Activated CD8-positive, alpha-beta memory T cell treated with anti-CD3 and anti-CD28 coated beads, Interleukin-2, amount 10 ng/mL, durations not matched to agents 7 days and 5 days (primary cell): ENCODE results near the gene CWC27. TPM values are rescaled to one million over a fixed set of nuclear protein-coding genes. Genes with fewer than 3 reads are reported as not detected.
"Not testable (repeated sequence)": the region's sequence is repeated elsewhere in the genome, so short reads cannot be mapped to it uniquely, and the experiment has no call there.

Experiments
- ATAC-seq: fragments of 150-1000 bp; cut with Tn5 transposase; one replicate; pipeline ENCODE4 v1.10.0; 2021; ENCODE audit warnings: moderate library complexity
- CTCF ChIA-PET: fragments of 350-600 bp; sonication (Branson Sonifier 250); formaldehyde crosslinking; loops from one replicate; lab custom pipeline; 2021; ENCODE audit warnings: antibody characterized with exemption; lab: Charles Lee
- DNase-seq: peaks from one replicate; pipeline ENCODE4 v3.0.0-alpha.2; 2020
- H3K27ac Mint-ChIP-seq: one replicate; pipeline ENCODE4 v1.8.0; 2021; ENCODE audit warnings: mild to moderate bottlenecking, mixed read lengths
- H3K27me3 Mint-ChIP-seq: one replicate; pipeline ENCODE4 v1.8.0; 2021; ENCODE audit warnings: mixed read lengths
- H3K36me3 Mint-ChIP-seq: one replicate; pipeline ENCODE4 v1.8.0; 2021; ENCODE audit warnings: mild to moderate bottlenecking, mixed read lengths
- H3K4me1 Mint-ChIP-seq: one replicate; pipeline ENCODE4 v1.8.0; 2021; ENCODE audit warnings: mixed read lengths
- H3K4me3 Mint-ChIP-seq: one replicate; pipeline ENCODE4 v1.8.0; 2021; ENCODE audit warnings: mild to moderate bottlenecking, moderate library complexity, mixed read lengths
- H3K9me3 Mint-ChIP-seq: one replicate; pipeline ENCODE4 v1.8.0; 2022; ENCODE audit warnings: low read depth, mixed read lengths
- total RNA-seq, 2 experiments: library from RNA; stranded (reverse); gene quantifications; one replicate each; pipeline ENCODE4 v1.2.3, GENCODE V29; 2021

Gene CWC27
- total RNA-seq, 2 experiments from 2014 or later = 24.2 to 27.0 TPM

DNA sequence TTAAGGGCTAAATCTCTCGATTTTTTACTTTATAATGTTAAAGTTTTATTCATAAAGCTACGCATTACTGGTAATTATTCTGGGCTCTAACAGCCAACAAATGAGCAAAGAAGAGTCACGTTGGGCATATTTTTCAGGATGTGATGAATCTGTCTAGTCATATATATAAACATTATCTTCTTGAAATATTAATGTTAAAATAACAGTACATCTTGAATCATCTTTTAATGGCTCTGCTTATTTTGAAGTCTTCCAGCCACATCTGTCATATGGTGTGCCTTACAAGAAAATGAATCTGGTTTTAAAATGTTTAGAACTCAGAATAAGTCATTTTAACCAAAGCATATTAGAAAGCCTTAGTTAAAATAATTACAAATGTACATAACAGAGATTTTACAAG is 96.9 kb downstream of the CWC27 start:
- Mint-ChIP-seq H3K27me3 (no peaks in the 10 kb centered on the region), H3K4me3 (no peak overlapping the region), H3K9me3 (no peaks in the 10 kb centered on the region), H3K27ac (no peak overlapping the region), H3K4me1 (peaks cover 5% of the 10 kb centered on the region), H3K36me3 (no peaks in the 10 kb centered on the region)
- ATAC-seq = no peak
- CTCF ChIA-PET = no interaction called here
- no peak for DNase-seq

DNA sequence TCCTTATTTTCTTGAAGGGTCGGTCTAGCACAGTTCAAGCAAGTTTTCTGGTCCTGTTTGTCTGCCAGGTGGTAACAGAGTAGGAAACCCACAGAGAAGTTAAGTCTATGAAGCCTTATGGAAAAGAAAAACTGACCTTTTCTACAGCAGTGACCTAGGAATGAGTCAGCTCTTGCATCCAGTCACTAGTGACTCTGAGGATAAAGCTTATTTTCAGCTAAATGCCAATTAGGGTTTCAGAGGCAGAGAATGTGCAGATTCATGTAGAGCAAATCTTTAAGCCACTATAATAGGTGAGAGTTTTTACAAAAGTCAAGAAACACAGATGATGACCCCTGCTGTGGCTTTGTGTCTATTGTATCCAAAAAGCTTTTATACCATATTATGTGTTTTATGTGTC is 100.7 kb downstream of the CWC27 start:
- no peaks in the 10 kb centered on the region for H3K27me3 Mint-ChIP-seq
- CTCF ChIA-PET = no interaction called here

DNA sequence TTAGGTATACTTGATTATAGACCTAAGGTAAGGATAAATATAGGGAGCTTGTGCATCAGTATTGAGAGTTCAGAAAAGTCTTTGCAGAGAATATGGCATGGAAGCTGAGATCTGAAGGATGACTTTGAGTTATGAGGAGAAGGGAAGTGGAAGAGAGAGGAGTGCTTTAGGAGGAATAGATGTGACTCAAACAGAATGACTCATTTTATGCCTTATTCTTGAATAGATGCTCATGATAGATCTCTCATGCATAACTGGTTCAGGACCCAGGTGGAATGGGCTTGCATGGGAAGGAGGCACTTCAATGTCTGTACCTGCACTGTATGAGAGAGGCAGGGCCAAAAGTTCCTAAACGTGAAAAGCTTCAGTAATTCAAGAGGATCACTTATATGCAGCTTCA is 103.3 kb downstream of the CWC27 start:
- ATAC-seq (no peak), DNase-seq (no peak)
- H3K36me3 Mint-ChIP-seq = peaks cover under 1% of the 10 kb centered on the region
- CTCF ChIA-PET = no interaction called here
- no peak overlapping the region for H3K27ac Mint-ChIP-seq
- H3K4me1 Mint-ChIP-seq = no peaks in the 10 kb centered on the region
- no peaks in the 10 kb centered on the region for H3K27me3 Mint-ChIP-seq
- H3K9me3 Mint-ChIP-seq = no peaks in the 10 kb centered on the region
- no peak overlapping the region for H3K4me3 Mint-ChIP-seq

More for the DNA sequence above, 100.7 kb downstream of the CWC27 start:
- DNase-seq = no peak
- no peak overlapping the region for H3K4me3 Mint-ChIP-seq
- H3K9me3 Mint-ChIP-seq = no peaks in the 10 kb centered on the region
- no peak overlapping the region for H3K27ac Mint-ChIP-seq
- H3K4me1 Mint-ChIP-seq = peaks cover 5% of the 10 kb centered on the region
- ATAC-seq = no peak
- H3K36me3 Mint-ChIP-seq = no peaks in the 10 kb centered on the region

DNA sequence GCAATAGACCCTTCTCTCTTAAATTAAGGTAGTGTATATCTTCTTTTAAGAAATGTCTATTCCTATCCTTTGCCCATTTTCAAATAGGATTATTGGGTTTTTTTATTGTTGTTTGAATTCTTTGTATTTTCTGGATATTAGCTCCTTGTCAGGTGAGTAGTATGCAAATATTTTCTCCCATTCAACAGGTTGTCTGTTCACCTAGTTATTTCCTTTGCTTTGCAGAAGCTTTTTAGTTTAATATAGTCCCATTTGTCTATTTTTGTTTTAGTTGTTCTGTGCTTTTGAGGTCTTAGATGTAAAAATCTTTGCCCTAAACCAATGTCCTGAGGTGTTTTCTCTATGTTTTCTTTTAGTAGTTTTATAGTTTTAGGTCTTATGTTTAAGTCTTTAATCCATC is 104.7 kb downstream of the CWC27 start:
- no peak for DNase-seq
- no peaks in the 10 kb centered on the region for H3K4me1 Mint-ChIP-seq
- no peak overlapping the region for H3K4me3 Mint-ChIP-seq
- no peak for ATAC-seq
- CTCF ChIA-PET = no interaction called here
- H3K27ac Mint-ChIP-seq = no peak overlapping the region
- H3K27me3 Mint-ChIP-seq = no peaks in the 10 kb centered on the region
- no peaks in the 10 kb centered on the region for H3K9me3 Mint-ChIP-seq
- H3K36me3 Mint-ChIP-seq = peaks cover 4% of the 10 kb centered on the region

DNA sequence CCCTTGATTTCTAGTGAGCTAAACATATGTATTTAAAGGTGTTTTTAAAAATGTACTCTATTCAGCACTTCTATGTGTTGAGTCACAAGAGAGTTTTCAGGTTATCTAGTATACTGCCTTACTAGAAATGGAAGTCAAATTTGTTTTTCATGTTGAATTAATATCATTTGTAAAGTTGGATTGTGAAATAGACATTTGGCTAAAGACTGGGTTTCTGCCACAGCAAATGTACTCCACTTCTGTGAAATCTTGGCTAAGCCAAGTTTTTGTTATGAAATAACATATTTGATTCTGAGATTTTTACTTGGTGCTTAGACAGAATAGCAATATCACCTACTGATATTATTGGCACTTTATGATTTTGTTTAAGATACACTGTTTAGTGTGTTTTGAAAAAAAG is 106.0 kb downstream of the CWC27 start:
- ATAC-seq = no peak
- no peaks in the 10 kb centered on the region for H3K27me3 Mint-ChIP-seq
- no peak overlapping the region for H3K27ac Mint-ChIP-seq
- H3K4me1 Mint-ChIP-seq = no peaks in the 10 kb centered on the region
- H3K4me3 Mint-ChIP-seq = no peak overlapping the region
- CTCF ChIA-PET = no interaction called here
- no peaks in the 10 kb centered on the region for H3K9me3 Mint-ChIP-seq
- H3K36me3 Mint-ChIP-seq = peaks cover 4% of the 10 kb centered on the region
- no peak for DNase-seq

DNA sequence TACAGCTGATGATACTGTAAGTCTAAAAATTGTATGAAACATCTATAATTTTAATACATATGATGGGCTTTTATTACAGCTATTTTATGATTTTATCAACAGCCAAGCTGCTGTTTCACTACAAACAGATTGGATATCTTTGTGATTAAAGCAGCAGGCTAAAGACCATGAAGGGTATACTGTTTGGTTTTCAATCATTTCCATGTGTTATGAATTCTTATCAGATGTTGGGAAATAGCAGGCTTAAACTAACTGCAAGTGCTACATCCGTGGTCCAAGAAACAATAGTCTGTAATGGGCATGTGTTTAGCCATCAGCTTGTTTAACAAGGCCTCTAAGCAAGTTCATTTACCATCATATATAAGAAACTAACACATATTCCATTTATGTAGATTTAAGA is 107.5 kb downstream of the CWC27 start:
- Mint-ChIP-seq H3K4me3 (no peak overlapping the region), H3K27me3 (no peaks in the 10 kb centered on the region), H3K27ac (no peak overlapping the region), H3K36me3 (peaks cover 6% of the 10 kb centered on the region), H3K4me1 (no peaks in the 10 kb centered on the region), H3K9me3 (no peaks in the 10 kb centered on the region)
- ATAC-seq = no peak
- DNase-seq = no peak
- CTCF ChIA-PET = no interaction called here

DNA sequence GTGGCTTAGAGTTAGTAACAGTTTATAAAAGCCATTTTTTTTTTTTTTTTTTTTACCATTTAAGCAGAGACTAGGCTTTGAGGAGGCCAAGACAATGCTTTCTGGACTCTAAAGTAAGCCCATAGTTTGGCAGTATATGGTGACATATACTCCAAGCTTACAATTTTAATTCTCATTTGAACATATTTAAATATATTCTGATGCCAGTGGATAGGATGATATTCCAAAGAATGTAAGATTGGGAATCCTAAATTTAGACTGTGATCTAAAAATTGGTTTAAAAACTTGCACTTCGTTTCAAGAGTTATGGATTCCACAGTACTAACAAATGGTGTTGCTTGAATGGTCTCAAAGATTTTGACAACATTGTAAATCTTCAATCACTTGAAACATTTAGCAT is 112.1 kb downstream of the CWC27 start:
- Mint-ChIP-seq H3K9me3 (peaks cover 2% of the 10 kb centered on the region), H3K4me3 (no peak overlapping the region), H3K4me1 (no peaks in the 10 kb centered on the region), H3K27me3 (no peaks in the 10 kb centered on the region), H3K36me3 (peaks cover 9% of the 10 kb centered on the region), H3K27ac (no peak overlapping the region)
- CTCF ChIA-PET = no interaction called here
- DNase-seq (no peak), ATAC-seq (no peak)

DNA sequence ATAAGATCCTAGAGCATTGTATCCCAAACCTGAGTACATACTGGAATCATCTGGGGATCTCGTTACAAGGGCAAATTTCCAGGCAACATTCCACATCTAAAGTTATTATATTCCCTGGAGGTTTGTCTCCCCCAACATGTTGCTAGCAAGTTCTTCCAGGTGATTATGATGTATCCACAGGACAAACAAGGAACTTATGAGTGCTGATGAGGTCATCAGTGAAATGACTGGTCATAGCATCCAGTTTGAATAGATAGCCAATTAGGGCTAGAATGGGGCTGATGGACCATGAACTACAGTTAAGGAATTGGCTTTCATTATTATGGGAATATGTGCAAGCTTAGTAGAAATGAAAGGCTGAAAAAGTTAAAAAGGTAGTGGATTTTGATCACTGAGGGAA is 115.2 kb downstream of the CWC27 start:
- no peaks in the 10 kb centered on the region for H3K4me1 Mint-ChIP-seq
- CTCF ChIA-PET = no interaction called here

DNA sequence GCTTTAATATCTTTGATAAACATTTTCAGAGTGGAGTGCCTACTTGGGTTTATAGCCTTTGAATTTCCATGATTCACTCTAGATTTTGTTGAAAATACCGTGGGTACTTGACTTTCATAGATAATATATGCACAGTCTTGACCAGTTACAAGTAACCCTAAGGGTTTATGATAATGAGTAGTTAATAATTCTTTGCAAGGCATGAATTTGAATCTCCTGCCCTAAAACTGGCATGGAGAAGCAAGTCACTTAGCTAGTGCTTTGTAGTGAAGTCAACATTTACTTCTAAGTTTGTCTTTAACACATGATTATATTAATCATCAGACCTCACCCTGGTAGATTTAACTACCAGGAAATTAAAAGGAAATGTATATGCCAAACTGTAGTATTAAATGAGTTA is 115.8 kb downstream of the CWC27 start:
- CTCF ChIA-PET = no interaction called here
- no peaks in the 10 kb centered on the region for H3K4me1 Mint-ChIP-seq
- no peaks in the 10 kb centered on the region for H3K27me3 Mint-ChIP-seq
- H3K4me3 Mint-ChIP-seq = no peak overlapping the region
- H3K27ac Mint-ChIP-seq = no peak overlapping the region
- peaks cover 2% of the 10 kb centered on the region for H3K9me3 Mint-ChIP-seq
- H3K36me3 Mint-ChIP-seq = peaks cover 7% of the 10 kb centered on the region
- no peak for ATAC-seq
- no peak for DNase-seq

More for the DNA sequence above, 115.2 kb downstream of the CWC27 start:
- H3K27ac Mint-ChIP-seq = no peak overlapping the region
- no peak for ATAC-seq
- H3K9me3 Mint-ChIP-seq = peaks cover 2% of the 10 kb centered on the region
- no peak for DNase-seq
- peaks cover 7% of the 10 kb centered on the region for H3K36me3 Mint-ChIP-seq
- no peak overlapping the region for H3K4me3 Mint-ChIP-seq
- no peaks in the 10 kb centered on the region for H3K27me3 Mint-ChIP-seq

DNA sequence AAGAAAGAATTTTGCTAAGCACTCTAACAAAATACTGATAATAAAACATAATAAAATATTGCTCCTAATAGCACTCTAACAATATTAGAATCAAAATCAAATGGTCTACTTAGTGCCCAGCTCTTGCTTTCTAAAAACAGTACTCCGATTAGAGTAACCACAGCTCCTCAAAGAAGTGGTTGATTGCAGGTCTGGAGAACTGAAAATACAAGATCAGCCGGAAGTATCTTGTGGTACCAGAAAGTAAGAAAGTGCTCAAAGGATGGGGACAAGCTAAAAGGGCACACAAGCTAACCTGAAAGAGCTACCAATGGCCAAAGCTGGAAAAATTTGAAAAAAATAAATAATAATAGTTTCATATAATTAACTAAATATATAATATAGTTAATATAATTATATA is 119.2 kb downstream of the CWC27 start:
- Mint-ChIP-seq H3K27me3 (no peaks in the 10 kb centered on the region), H3K27ac (no peak overlapping the region), H3K36me3 (peaks cover 4% of the 10 kb centered on the region), H3K9me3 (no peaks in the 10 kb centered on the region), H3K4me1 (no peaks in the 10 kb centered on the region), H3K4me3 (no peak overlapping the region)
- no peak for DNase-seq
- CTCF ChIA-PET = no interaction called here
- ATAC-seq = no peak

DNA sequence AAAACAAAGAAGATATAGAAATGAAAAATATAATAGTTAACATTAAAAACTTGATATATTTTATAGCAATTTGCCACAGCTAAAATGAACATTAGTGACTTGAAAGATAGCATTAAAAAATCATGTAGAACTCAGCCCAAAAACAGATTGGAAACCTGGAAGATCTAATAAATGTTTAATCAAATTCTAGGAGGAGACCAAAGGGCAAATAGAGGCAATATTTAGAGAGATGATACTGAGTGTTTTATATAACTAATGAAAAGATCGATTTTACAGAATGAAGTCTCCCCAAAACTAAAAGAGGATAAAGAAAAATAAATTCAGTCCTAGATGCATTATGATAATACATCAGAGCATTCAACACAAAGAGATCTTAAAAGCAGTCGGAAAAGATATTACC is 127.0 kb downstream of the CWC27 start:
- Mint-ChIP-seq H3K36me3 (peaks cover 12% of the 10 kb centered on the region), H3K27ac (no peak overlapping the region), H3K9me3 (no peaks in the 10 kb centered on the region), H3K4me3 (no peak overlapping the region), H3K27me3 (no peaks in the 10 kb centered on the region), H3K4me1 (no peaks in the 10 kb centered on the region)
- ATAC-seq = no peak
- CTCF ChIA-PET = no interaction called here
- no peak for DNase-seq

DNA sequence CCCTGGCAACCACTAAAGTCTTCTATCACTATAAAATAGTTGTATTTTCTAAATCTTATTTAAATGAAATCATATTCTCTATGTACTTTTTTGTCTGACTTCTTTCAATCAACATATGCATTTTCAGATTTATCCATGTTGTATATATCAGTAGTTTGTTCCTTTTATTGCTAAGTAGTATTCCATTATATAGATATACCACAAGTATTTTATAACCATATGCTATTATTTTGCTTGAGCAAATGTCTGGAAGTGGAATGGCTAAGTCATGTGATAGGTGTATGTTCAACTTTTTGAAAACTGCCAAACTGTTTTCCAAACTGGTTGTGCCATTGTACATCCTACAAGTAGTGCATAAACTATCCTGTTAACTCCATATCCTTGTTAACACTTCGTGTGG is 131.1 kb downstream of the CWC27 start:
- ATAC-seq (no peak), DNase-seq (no peak)
- Mint-ChIP-seq H3K4me3 (no peak overlapping the region), H3K9me3 (no peaks in the 10 kb centered on the region), H3K27ac (no peak overlapping the region), H3K27me3 (no peaks in the 10 kb centered on the region), H3K36me3 (peaks cover 15% of the 10 kb centered on the region), H3K4me1 (no peaks in the 10 kb centered on the region)
- CTCF ChIA-PET = no interaction called here

DNA sequence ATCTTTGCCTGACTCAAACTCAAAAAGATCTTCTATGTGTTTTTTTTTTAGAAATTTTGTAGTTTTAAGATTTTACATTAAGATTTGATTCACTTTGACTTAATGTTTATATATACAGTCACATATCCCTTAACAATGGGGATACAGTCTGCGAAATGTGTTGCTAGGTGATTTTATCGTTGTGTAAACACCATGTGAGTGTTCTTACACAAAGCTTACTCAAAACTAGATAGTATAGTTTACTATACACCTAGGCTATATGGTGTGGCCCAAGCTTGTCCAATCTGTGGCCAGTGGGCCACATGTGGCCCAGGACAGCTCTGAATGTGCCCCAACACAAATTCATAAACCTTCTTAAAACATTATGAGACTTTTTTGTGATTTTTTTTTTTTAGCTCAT is 131.9 kb downstream of the CWC27 start:
- H3K27me3 Mint-ChIP-seq = no peaks in the 10 kb centered on the region
- H3K4me3 Mint-ChIP-seq = no peak overlapping the region
- no peak overlapping the region for H3K27ac Mint-ChIP-seq
- ATAC-seq (no peak), DNase-seq (no peak)
- H3K4me1 Mint-ChIP-seq = no peaks in the 10 kb centered on the region
- peaks cover 15% of the 10 kb centered on the region for H3K36me3 Mint-ChIP-seq
- peaks cover 3% of the 10 kb centered on the region for H3K9me3 Mint-ChIP-seq
- CTCF ChIA-PET = no interaction called here

DNA sequence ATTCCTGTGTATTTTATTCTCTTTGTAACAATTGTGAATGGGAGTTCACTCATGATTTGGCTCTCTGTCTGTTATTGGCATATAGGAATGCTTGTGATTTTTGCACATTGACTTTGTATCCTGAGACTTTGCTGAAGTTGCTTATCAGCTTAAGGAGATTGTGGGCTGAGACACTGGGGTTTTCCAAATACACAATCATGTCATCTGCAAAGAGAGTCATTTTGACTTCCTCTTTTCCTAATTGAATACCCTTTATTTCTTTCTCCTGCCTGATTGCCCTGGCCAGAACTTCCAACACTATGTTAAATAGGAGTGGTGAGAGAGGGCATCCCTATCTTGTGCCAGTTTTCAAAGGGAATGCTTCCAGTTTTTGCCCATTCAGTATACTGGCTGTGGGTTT is 138.7 kb downstream of the CWC27 start:
- peaks cover 14% of the 10 kb centered on the region for H3K36me3 Mint-ChIP-seq
- DNase-seq, H3K4me1 Mint-ChIP-seq, H3K9me3 Mint-ChIP-seq, ATAC-seq, H3K27ac Mint-ChIP-seq, CTCF ChIA-PET, H3K27me3 Mint-ChIP-seq, H3K4me3 Mint-ChIP-seq: not testable (repeated sequence)

DNA sequence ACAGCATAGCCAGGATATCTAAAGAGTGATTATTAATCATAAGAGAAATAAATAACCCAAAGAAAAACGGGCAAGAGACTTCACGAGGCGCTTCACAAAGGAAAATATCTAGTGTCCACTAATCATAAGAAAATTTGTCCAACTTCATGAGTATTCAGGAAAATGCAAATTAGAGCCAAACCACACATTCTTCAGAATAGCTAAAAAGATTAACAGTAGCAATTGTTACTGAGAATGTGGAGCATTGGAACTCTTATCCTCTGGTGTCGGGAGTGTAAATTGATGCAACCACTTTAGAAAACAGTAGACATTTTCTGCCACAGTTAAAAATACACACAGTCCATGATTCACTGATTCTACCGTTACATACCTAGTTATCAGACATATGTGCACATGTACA is 145.7 kb downstream of the CWC27 start:
- H3K4me3 Mint-ChIP-seq = no peak overlapping the region
- H3K27me3 Mint-ChIP-seq = no peaks in the 10 kb centered on the region
- peaks cover 3% of the 10 kb centered on the region for H3K4me1 Mint-ChIP-seq
- peaks cover 7% of the 10 kb centered on the region for H3K9me3 Mint-ChIP-seq
- no peak for DNase-seq
- peaks cover 18% of the 10 kb centered on the region for H3K36me3 Mint-ChIP-seq
- H3K27ac Mint-ChIP-seq = no peak overlapping the region
- CTCF ChIA-PET = no interaction called here
- no peak for ATAC-seq
